GM21360 (cell line): ENCODE data around the gene FAM13C.
"Not testable (repeated sequence)": the region's sequence is repeated elsewhere in the genome, so short reads cannot be mapped to it uniquely, and the experiment has no call there.

ENCODE experiments used
- ATAC-seq: cut with Tn5 transposase; IDR thresholded peaks from one replicate; pipeline ENCODE4 v1.9.1; 2021; ENCODE audit warnings: mild to moderate bottlenecking, moderate library complexity; ENCODE audit not compliant: unreplicated experiment

Gene FAM13C

DNA sequence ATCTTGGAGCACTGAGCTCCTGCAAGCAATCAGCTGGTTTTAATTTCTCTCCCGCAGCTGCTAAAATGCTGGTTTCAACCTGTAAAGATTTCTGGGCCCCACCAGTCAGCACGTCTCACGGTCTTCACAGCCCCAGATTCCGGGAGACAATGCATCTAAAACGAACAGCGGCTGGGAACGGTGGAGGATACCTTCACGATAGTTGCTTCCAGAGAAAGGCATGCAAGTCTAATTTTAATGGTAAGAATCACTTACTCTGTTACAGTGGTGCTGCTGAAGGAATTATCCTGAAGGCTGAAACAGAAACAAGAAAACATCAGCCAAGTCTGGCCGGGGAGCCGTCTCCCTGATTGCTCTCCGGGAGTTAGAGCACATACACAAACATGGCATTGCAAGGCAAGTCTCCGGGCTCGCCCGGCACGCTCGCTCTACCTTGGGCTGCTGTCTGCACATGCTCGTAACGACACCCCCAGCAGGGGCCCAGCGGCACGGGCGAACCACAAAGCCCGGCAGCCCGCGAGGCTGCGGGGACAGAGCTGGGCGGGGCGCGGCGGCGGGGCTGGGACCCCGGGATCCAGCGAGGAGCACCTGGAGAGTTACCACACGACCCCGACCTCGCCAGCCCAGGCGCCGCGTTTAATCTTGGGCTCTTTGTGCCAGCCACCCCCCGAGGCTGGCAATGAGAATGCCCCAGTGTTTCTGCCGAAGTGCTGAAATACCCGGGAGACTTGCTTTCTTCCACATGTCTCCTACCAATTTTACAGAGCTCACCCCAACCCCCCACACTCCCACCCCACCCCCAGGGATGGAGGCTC is at the start of gene FAM13C:
TSS of gene FAM13C (minus strand) at position 406 of the 815 bp plus-strand sequence. CDS start at position 317, 89 bp downstream.
- ATAC-seq, result peak; percentile 65

DNA sequence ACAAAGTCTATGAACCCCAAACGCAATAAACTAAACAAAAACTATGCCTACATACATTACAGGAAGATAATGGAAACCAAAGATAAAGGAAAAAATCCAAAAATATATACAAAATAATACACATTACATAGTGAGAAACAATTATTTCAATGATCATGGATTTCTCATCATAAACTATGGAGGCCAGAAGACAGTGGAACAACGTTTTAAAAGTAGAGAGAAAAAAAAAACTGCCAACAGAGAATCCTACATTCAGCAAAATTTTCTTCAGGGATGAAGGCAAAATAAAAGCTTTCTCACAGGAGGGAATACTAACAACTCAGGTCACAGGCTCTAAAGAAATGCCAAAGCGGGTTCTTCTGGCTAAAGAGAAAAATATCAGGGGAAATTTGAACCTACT is 42.9 kb upstream of the FAM13C start:
- ATAC-seq, result no peak

DNA sequence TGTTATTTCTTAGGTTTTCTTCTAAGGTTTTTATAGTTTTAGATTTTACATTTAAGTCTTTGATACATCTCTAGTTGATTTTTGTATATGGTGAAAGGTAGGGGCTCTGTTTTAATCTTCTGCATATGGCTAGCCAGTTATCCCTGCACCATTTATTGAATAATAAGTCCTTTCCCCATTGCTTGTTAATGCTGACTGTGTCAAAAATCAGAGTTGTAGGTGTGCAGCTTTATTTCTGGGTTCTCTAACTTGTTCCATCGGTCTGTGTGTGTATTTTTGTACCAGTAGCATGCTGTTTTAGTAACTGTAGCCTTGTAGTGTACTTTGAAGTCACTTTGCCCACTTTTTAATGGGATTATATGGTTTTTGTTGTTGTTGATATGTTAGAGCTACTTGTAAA is 37.9 kb upstream of the FAM13C start:
- ATAC-seq, result no peak

DNA sequence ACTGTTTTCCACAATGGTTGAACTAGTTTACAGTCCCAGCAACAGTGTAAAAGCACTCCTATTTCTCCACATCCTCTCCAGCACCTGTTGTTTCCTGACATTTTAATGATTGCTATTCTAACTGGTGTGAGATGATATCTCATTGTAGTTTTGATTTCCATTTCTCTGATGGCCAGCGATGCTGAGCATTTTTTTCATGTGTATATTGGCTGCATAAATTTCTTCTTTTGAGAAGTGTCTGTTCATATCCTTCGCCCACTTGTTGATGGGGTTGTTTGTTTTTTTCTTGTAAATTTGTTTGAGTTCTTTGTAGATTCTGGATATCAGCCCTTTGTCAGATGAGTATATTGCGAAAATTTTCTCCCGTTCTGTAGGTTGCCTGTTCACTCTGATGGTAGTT is 37.0 kb upstream of the FAM13C start:
- ATAC-seq, result not testable (repeated sequence)

DNA sequence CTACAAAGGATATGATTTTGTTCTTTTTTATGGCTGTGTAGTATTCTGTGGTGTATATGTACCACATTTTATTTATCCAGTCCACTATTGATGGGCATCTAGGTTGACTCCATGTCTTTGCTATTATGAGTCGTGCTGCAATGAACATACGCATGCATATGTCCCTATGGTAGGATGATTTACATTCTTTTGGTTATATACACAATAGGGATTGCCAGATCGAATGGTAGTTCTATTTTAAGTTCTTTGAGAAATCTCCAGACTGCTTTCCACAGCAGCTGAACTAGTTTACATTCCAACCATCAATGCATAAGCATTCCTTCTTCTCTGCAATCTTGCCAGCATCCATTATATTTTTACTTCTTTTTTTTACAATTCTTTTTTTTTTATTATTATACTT is 35.6 kb upstream of the FAM13C start:
- no peak for ATAC-seq

DNA sequence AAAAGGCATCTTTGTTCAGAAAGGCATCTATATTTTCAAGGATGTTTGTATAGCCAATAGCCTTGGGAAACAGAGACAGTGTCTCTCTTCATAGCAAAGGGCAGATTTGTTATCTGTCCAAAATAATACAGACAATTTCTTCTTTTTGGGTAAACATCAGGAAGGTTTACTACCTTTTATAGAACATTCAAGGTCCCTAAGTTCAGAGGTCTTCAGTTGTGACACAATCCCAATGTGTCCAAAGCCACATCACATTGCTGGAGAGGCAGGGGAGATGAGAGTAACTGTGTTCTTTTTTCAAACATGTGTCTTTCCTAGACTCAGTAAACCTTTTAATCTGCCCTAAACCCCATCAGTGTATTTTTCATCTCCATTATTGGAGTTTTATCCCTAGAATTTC is 33.6 kb upstream of the FAM13C start:
- no peak for ATAC-seq

DNA sequence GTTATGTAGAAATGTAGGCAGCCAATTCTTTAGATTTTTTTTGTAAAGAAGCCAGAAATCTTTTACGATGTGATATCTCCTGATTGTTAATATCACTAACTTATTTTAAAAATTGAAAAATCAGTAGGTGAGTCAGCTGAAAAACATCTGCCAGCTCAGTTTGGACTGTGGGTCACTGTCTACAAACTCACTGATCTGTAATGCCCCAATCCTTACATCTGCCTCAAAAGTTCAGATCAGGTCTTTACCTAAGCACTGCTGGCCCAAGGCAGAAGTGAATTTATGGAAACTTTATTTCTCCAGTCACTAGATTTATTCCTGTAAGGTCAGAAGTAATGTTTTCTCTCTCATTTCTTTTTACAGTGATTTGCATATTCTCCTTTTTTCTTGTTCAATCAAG is 31.0 kb upstream of the FAM13C start:
- no peak for ATAC-seq

DNA sequence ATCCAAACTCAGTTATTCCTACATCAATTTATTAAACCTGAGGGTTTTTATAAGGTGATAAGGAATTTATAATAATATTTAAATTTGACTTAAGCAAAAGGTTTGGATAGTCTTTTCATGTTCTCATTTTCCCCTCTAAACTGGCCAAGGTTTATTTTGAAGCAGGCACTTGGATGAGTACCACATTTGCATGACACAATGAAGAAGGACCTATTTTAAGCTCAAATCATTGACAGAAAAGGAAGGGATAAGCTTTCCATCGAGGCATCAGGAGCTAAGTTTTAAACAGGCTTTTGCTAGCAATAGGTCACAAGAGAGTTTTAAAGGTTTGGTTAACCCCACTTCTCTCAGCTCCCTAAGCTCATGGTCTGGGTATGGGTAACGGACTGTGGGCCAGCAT is 28.7 kb upstream of the FAM13C start:
- ATAC-seq, result no peak

DNA sequence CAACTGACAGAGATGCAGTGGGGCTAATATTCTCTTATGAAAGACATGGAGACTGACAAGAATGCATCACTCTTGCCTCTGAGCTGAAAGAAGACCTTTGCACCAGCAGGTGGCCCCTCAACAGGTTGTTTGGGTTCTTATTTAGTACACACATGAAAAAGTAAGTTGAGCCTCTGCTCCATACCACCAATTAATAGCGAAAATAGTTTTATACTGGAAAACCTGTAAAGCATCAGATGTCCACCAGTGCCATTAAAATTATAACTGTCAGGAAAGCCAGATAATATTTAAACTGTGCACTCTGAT is 26.3 kb upstream of the FAM13C start:
- ATAC-seq, result no peak

DNA sequence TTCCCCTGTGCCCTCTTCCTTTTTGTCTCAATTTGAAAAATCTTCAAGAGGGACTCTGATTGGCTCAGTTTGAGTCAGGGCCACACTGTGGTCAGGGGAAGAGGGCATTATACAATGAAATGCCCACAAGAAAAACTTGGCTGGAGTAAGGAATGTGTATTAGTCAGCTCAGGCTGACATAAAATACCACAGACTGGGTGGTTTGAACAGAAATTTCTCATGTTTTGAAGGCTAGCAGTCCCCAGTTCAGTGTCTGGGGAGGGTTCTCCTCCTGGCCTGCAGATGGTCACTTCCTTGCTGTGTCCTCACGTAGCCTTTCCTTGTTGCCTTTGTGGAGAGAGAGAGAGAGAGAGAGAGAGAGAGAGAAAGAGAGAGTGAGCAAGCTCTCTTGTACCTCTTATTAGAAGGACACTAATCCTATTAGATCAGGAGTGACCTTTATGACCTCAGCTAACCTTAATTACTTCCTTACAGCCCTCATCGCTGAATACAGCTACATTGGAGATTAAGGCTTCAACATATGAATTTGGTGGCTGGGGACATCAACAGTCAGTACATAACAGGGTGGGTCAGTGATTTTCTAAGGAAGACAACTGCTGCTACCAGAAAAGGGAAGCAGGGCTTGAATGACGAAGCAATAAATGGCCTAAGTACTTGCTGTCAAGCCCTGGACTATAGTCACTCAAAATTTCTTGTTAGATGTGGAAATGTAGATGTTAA is 25.8 kb upstream of the FAM13C start:
- no peak for ATAC-seq

DNA sequence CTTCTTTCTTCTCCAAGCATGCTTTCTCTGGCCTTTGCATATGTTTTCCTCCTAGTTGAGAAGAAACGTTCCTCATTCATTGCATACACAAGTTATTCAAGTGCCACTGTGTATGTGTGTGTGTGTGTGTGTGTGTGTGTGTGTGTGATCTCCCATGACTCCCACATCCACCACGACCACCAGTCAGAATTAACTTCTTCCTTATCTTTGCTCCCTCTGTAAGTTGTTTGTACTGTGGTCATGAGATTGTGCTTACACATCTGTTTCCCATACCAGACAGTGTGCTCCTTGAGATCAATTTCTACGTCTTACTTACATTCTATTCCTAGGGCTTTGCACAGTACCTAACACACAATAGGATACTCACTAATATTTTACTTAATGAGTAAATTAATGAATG is 22.4 kb upstream of the FAM13C start:
- no peak for ATAC-seq

DNA sequence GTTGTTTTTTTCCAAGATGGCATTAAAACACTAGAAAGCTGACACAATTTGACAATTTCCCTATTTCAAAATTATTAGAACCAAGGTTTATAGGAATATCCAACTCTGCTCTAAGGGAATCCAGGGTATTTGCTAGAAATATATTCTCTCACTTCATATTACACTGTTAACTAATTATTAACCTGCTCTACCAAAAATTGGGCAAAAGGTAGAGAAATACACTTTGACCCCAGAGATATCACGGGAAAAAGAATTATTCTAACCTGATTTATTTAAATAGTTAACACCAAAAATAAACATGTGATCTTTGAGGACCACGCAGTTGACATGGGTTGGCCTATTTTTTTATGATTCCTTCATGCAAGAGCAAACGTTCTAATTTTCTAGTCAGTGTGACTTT is 21.6 kb upstream of the FAM13C start:
- no peak for ATAC-seq

DNA sequence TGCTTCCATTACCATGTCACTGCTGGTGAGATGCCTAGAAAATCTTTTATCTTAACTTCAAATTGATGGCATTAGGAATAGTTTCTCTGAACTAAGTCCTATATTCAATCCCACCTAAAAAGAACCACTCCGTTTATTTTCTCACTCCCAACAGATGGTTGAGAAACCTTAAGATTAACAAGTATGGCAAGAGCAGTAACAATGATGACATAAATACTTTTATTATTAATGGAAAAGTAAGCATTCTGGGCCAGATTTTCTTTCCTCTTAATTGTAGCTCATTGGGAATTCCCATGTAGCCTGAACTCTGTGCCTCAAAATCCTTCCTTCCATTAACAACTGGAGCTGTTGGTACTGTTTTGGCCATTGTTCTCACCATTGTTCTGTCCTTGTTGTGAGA is 21.1 kb upstream of the FAM13C start:
- ATAC-seq, result no peak

DNA sequence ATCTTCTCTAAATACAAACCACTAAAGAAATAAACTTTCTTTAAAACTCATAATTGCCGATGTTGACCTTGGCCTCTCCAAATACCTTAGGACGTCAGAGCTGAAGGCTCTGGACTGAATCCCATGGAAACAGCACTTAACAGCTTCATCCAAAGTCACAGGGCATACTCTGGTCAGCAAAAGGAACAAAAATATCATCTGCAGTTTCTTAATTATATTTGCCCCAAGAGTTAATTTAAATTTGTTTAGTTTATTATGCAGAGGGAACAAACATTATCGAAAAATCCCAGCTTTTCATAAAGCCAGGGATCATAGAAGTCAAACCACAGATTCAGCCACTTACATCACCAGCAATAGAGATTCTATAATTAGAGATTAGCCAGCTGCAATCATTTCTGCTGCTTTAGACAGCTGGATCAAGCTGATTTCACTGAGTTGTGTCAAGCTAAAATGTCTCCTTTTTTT is 20.5 kb upstream of the FAM13C start:
- ATAC-seq, result no peak

DNA sequence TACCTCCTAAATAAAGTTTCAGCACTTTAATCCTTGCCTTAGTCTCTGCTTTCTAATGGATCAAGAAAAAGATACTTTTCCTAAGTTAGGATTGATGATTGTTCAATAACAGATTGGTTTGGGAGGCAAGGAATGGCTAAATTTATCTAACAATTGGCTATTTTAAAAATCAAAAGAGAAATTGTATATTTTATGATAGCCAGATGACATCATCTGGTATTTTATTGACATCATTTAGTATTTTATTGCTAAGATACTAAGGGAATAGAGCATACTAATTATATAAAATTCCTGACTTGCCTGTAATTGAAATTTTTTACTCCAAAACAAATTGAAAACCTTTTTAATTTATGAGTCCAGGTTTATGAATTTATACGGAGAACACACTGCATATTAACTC is 19.3 kb upstream of the FAM13C start:
- ATAC-seq, result no peak

DNA sequence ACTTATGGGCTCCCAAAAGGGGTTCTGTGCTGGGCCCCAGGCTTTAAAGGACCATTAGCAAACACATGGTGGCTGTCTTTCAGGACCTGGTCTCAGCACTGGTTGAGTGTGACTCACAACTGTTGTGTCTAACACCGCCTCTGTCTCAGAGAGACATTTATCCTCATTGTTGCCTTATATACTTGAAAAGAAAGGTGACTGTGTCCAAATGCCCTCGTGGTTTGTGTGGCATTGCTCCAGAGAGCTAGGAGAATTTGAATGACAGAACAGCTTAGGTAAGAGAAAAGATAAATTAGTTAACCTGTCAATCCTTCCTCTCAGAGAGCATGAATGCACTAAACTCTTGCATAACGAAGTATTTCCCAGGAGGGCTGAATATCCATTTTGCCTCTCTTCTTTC is 14.5 kb upstream of the FAM13C start:
- no peak for ATAC-seq

DNA sequence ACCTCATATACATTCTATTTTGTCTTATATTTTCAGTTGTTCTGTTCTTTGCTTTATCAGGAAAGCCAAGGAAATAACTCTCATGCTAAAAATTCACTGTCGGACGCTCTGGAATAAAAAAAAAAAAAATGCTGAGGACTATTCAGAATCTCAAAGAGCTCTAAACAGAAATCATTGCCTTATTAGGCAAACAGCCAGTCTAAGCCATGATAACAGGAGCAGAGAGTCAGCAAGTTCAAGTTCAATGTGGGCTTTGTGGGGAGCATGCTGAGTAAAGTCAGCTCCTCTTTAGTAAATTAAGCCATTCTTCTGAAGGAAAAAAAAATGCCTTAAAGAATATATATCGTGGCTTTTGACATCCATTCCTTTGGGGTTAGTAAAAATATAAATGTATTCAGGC is 13.6 kb upstream of the FAM13C start:
- ATAC-seq, result no peak

DNA sequence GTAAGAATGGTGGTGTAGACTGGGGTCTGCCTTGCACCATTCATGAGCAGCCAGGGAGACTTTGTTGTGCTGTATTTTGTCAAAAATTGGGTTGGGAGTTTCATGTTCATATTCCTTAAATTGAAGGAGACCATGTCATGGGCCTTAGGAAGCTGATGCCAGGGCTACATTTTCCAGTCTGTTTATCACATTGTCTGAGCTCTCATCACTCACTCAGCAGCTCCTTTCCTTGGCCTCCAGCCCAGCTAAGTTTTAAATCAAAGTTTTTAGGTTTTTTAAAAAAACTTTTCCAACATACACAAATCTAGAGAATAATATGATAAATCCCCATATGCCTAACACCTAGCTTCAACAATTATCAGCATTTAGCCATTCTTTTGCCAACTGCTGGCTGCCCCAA is 12.6 kb upstream of the FAM13C start:
- no peak for ATAC-seq

DNA sequence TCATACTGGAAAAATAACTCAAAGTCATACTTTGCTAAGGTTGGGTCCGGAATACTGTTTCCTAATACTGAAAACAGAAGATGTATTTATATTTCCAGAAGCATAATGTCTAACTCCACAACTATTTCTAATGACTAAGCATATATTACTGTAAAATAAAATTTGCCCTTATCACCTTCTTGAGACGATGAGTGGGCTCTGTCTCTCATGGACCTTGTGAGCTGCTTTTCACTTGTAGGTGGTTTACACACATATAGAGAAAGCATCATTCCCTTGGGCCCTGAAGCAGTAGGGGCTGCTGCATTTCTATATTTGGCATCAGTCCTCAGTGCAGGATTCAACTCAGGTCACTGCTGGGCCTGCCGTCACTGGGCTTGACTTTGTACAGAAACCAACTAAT is 10.7 kb upstream of the FAM13C start:
- ATAC-seq, result no peak

DNA sequence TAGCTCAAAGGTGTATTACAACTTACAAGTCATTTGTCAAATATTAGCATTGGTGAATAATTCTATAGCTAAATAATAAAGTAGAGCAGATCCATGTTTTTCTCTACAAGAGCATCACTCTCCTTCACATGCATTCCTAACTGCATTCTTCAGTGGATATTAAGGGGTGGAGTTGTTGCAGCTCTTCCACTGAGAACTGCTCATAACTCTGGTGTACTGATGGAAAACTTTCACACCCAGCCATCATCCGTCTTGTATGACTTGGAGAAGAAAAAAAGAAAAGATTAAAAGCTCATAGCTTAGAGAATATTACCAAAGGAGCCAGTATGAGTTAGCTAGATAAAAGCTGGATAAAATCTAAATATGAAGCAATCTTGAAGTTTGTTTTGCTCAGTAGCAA is 10.2 kb upstream of the FAM13C start:
- ATAC-seq, result no peak

DNA sequence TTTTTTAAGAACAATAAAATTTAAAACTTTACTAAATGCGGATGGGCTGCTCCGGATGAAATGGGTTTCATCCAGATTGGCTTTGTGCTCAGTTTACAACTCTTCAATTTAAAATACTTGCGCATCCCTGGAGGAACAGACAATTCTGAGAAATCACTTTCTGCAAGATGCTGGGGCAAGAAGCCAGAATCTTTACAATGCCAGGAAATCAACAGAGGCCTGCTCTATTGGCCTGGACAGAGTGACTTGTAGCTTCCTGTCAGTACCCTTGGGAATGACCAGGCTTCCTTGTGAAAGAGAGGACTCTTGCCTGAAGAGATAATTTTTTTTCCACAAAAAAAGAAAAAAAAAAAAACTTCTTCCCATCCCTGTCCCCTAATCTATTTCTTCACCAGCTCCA is 3.9 kb upstream of the FAM13C start:
- ATAC-seq, result no peak

DNA sequence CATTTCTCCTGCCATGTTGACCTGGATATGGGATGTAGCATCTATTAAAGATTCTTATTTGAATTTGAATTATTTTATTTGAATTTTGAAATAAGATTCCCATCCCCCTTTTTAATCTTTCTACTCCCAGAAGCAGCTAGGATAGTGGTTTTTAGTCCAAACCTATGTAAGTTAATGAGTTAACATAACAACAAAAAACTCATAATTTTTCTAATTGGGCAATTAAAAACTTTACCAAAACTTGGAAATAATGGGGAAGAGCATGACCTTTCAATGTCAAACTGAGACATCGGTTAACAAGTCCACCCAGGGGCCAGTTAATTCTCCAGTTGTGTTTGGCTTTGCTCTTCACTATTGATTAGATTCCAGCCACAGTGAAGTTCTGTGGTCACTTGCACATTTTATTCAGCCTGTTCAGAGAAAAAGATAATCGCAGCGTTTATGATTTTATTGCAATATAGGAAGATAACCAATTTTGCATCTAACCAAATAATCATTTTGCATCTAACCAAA is 1.2 kb upstream of the FAM13C start:
- no peak for ATAC-seq
